ENCODE data around the gene STK24. TPM values are rescaled to one million over a fixed set of nuclear protein-coding genes. Genes with fewer than 3 reads are reported as not detected.

Gene STK24
- total RNA-seq, 1 donor from 2014 or later, result 66.2 TPM

GRCh38 chr13:98496479-98496791 lies 80.5 kb downstream of the STK24 start:
- no peak for DNase-seq
- no peaks in the 10 kb centered on the region for H3K27me3 ChIP-seq (ENCODE audit: low read depth)
- peak overlapping the region; percentile 7 for H3K4me3 ChIP-seq
- H3K4me1 ChIP-seq, result peaks cover 71% of the 10 kb centered on the region
- intact Hi-C loops (cut with micrococcal nuclease), result no loop called here
- peaks cover 8% of the 10 kb centered on the region for H3K36me3 ChIP-seq
- H3K9me3 ChIP-seq (replicated peaks), result no peaks in the 10 kb centered on the region
- peak overlapping the region; percentile 75 for H3K27ac ChIP-seq (replicated peaks)
- TF ChIP-seq CTCF (IDR thresholded peaks at IDR 0.05; ENCODE audit: borderline replicate concordance), result no peak

- Histone ChIP-seq H3K36me3 (peaks cover 8% of the 10 kb centered on the region), H3K9me3 (replicated peaks) (no peaks in the 10 kb centered on the region), H3K27me3 (ENCODE audit: low read depth) (no peaks in the 10 kb centered on the region), H3K4me3 (peak overlapping the region; percentile 7), H3K27ac (replicated peaks) (peak overlapping the region; percentile 75), H3K4me1 (peaks cover 71% of the 10 kb centered on the region)
- intact Hi-C loops (cut with micrococcal nuclease), result no loop called here
- DNase-seq, result no peak
- no peak for TF ChIP-seq CTCF (IDR thresholded peaks at IDR 0.05; ENCODE audit: borderline replicate concordance)
These were observed 81.1 kb downstream of the STK24 start for GRCh38 chr13:98495627-98496478.

- no peak for DNase-seq
- no peak for TF ChIP-seq CTCF (IDR thresholded peaks at IDR 0.05; ENCODE audit: borderline replicate concordance)
- Histone ChIP-seq H3K4me3 (no peak overlapping the region), H3K4me1 (peaks cover 75% of the 10 kb centered on the region), H3K36me3 (peaks cover 6% of the 10 kb centered on the region), H3K27me3 (ENCODE audit: low read depth) (no peaks in the 10 kb centered on the region), H3K9me3 (replicated peaks) (no peaks in the 10 kb centered on the region), H3K27ac (replicated peaks) (peak overlapping the region; percentile 75)
- intact Hi-C loops (cut with micrococcal nuclease), result no loop called here
These were observed 82.1 kb downstream of the STK24 start for GRCh38 chr13:98494769-98495168.

- Histone ChIP-seq H3K9me3 (replicated peaks) (no peaks in the 10 kb centered on the region), H3K4me1 (peaks cover 90% of the 10 kb centered on the region), H3K4me3 (no peak overlapping the region), H3K27ac (replicated peaks) (no peak overlapping the region), H3K36me3 (no peaks in the 10 kb centered on the region), H3K27me3 (ENCODE audit: low read depth) (no peaks in the 10 kb centered on the region)
- no peak for DNase-seq
- TF ChIP-seq CTCF (IDR thresholded peaks at IDR 0.05; ENCODE audit: borderline replicate concordance), result no peak
- intact Hi-C loops (cut with micrococcal nuclease), result no loop called here
These were observed 83.7 kb downstream of the STK24 start for GRCh38 chr13:98493042-98493712.

GRCh38 chr13:98492335-98493041 lies 84.4 kb downstream of the STK24 start:
- no peak overlapping the region for H3K27ac ChIP-seq (replicated peaks)
- no peak overlapping the region for H3K4me3 ChIP-seq
- TF ChIP-seq CTCF (IDR thresholded peaks at IDR 0.05; ENCODE audit: borderline replicate concordance), result no peak
- no peaks in the 10 kb centered on the region for H3K36me3 ChIP-seq
- no peaks in the 10 kb centered on the region for H3K9me3 ChIP-seq (replicated peaks)
- H3K27me3 ChIP-seq (ENCODE audit: low read depth), result no peaks in the 10 kb centered on the region
- H3K4me1 ChIP-seq, result peaks cover 88% of the 10 kb centered on the region
- intact Hi-C loops (cut with micrococcal nuclease), result no loop called here
- DNase-seq, result no peak

All from left ventricle myocardium inferior (tissue), 1 donor.